ENCODE data around the gene NSD2.

The NSD2 gene

GRCh38 chr4:1967512-1968149 is 96.4 kb downstream of the NSD2 start:
- TF ChIP-seq SIN3A (IDR thresholded peaks at IDR 0.05; ENCODE audit: borderline replicate concordance, insufficient read depth, low read length) (no peak), FOXP2 (optimal IDR thresholded peaks at IDR 0.05; ENCODE audit: borderline replicate concordance, extremely low read depth, extremely low read length, insufficient read depth) (no peak), TAF1 (IDR thresholded peaks at IDR 0.05; ENCODE audit: borderline replicate concordance, insufficient read depth, low read length) (no peak), POLR2AphosphoS5 (IDR thresholded peaks at IDR 0.05; ENCODE audit: low read depth, low read length) (no peak)
- TF ChIP-seq, protein P1, sequence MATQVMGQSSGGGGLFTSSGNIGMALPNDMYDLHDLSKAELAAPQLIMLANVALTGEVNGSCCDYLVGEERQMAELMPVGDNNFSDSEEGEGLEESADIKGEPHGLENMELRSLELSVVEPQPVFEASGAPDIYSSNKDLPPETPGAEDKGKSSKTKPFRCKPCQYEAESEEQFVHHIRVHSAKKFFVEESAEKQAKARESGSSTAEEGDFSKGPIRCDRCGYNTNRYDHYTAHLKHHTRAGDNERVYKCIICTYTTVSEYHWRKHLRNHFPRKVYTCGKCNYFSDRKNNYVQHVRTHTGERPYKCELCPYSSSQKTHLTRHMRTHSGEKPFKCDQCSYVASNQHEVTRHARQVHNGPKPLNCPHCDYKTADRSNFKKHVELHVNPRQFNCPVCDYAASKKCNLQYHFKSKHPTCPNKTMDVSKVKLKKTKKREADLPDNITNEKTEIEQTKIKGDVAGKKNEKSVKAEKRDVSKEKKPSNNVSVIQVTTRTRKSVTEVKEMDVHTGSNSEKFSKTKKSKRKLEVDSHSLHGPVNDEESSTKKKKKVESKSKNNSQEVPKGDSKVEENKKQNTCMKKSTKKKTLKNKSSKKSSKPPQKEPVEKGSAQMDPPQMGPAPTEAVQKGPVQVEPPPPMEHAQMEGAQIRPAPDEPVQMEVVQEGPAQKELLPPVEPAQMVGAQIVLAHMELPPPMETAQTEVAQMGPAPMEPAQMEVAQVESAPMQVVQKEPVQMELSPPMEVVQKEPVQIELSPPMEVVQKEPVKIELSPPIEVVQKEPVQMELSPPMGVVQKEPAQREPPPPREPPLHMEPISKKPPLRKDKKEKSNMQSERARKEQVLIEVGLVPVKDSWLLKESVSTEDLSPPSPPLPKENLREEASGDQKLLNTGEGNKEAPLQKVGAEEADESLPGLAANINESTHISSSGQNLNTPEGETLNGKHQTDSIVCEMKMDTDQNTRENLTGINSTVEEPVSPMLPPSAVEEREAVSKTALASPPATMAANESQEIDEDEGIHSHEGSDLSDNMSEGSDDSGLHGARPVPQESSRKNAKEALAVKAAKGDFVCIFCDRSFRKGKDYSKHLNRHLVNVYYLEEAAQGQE (IDR thresholded peaks at IDR 0.05; ENCODE audit: insufficient read depth in 1 of 2, low read depth in 2 of 2, low read length in 2 of 2) = no peak

DNA sequence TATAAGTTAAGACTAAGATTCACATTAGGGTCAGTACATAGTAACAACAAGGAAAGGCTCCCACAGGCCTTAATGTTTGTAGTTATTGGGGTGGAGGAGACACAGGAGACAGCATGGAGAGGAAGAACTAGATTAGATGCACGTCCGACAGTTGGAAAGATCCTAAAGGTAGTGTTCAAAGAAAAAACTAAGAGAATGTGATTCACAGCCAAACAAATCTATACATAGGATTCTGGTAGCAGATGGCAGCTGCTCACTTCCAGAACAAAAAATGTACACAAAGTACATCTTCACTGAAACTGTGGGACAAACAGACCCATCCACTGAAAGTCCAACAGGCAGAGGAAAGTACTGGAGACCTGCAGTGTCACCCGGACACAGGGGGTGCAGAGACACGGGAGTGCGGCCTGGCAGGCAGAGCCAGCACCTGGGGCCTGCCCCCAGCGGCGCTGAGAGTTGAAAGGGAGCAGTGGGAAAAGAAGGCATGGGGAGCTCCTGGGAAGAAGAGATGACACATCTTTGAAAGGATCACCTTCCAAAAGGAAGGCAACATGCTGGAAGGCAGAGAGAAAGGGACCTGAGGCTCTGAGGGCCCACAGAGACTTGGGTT is 97.6 kb downstream of the NSD2 start:
- no peak for TF ChIP-seq TAF1 (IDR thresholded peaks at IDR 0.05; ENCODE audit: borderline replicate concordance, insufficient read depth, low read length)
- TF ChIP-seq SIN3A (IDR thresholded peaks at IDR 0.05; ENCODE audit: borderline replicate concordance, insufficient read depth, low read length) = no peak
- no peak for TF ChIP-seq POLR2AphosphoS5 (IDR thresholded peaks at IDR 0.05; ENCODE audit: low read depth, low read length)
- TF ChIP-seq, protein P1 (IDR thresholded peaks at IDR 0.05; ENCODE audit: insufficient read depth in 1 of 2, low read depth in 2 of 2, low read length in 2 of 2) = no peak
- no peak for TF ChIP-seq FOXP2 (optimal IDR thresholded peaks at IDR 0.05; ENCODE audit: borderline replicate concordance, extremely low read depth, extremely low read length, insufficient read depth)

GRCh38 chr4:1969928-1970723 is 98.9 kb downstream of the NSD2 start:
- TF ChIP-seq SIN3A (IDR thresholded peaks at IDR 0.05; ENCODE audit: borderline replicate concordance, insufficient read depth, low read length) = no peak

DNA sequence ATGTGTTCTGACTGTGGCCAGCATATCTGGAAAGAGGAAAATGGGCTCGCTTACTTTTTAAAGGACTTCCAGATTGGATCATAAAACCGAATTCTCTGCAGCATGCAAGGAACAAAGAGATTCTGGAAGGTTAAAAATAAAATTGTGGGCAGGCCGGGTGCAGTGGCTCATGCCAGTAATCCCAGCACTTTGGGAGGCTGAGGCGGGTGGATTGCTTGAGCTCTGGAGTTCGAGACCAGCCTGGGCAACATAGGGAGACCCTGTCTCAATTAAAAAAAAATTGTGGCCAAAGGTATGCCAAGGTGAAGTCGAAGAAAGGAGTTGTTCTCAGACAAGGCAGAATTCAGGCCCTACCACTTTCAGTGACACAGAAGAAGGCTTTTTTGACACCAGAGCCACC is 99.7 kb downstream of the NSD2 start:
- TF ChIP-seq SIN3A (IDR thresholded peaks at IDR 0.05; ENCODE audit: borderline replicate concordance, insufficient read depth, low read length) = no peak
- TF ChIP-seq POLR2AphosphoS5 (IDR thresholded peaks at IDR 0.05; ENCODE audit: low read depth, low read length) = no peak
- TF ChIP-seq, protein P1 (IDR thresholded peaks at IDR 0.05; ENCODE audit: insufficient read depth in 1 of 2, low read depth in 2 of 2, low read length in 2 of 2) = no peak
- no peak for TF ChIP-seq FOXP2 (optimal IDR thresholded peaks at IDR 0.05; ENCODE audit: borderline replicate concordance, extremely low read depth, extremely low read length, insufficient read depth)
- TF ChIP-seq TAF1 (IDR thresholded peaks at IDR 0.05; ENCODE audit: borderline replicate concordance, insufficient read depth, low read length) = no peak

DNA sequence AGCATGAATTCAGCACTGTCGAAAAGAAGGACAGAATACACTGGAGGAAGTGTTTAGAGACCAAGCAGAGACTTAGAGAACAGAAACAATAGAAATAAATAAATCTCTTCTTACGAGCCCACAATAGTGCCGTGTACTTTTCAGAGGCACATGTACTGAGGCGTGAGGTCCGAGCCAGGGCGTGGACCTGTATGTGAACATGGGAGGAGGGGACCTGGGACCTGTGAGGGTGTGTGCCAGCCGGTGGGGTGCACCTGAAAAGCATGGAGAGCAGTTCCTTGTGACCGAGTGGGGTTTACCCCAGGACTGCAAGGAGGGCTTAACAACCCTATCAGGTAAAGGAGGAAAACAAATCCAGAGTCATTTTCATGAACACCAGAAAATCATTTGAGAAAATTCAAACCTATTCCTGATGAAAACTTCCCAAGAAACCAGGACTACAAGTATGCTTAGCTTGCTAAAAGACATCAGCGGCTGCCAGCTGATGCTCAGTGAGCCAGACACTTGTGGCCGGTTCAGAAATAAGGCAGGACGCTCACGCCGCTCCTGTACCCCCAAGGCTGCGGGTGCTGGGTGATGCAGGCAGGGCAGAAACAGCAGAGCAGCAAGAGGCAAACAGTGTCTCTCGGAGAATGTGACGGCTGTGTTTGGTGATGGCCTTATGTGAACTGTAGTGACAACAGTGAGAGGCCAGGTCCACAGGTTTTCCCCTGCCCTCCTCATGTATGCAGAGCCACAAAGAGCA is 100.4 kb downstream of the NSD2 start:
- TF ChIP-seq SIN3A (IDR thresholded peaks at IDR 0.05; ENCODE audit: borderline replicate concordance, insufficient read depth, low read length) = no peak
- TF ChIP-seq, protein P1 (IDR thresholded peaks at IDR 0.05; ENCODE audit: insufficient read depth in 1 of 2, low read depth in 2 of 2, low read length in 2 of 2) = no peak
- no peak for TF ChIP-seq FOXP2 (optimal IDR thresholded peaks at IDR 0.05; ENCODE audit: borderline replicate concordance, extremely low read depth, extremely low read length, insufficient read depth)
- TF ChIP-seq POLR2AphosphoS5 (IDR thresholded peaks at IDR 0.05; ENCODE audit: low read depth, low read length) = no peak
- no peak for TF ChIP-seq TAF1 (IDR thresholded peaks at IDR 0.05; ENCODE audit: borderline replicate concordance, insufficient read depth, low read length)

Data from PFSK-1 (cell line).